HG03066 (cell line): ENCODE data around the gene RIMBP3B.
"Not testable (repeated sequence)": the region's sequence is repeated elsewhere in the genome, so short reads cannot be mapped to it uniquely, and the experiment has no call there.

Source experiments
- ATAC-seq: cut with Tn5 transposase; IDR thresholded peaks from one replicate; pipeline ENCODE4 v1.9.1; 2021; ENCODE audit warnings: low read depth; ENCODE audit not compliant: unreplicated experiment

RIMBP3B gene

GRCh38 chr22:21383701-21384467, at the start of gene RIMBP3B:
RIMBP3B (plus strand) TSS chr22:21383751; CDS start chr22:21383859, 108 bp downstream.
- peak; percentile 60 for ATAC-seq

- ATAC-seq = not testable (repeated sequence)
Measured at GRCh38 chr22:21357527-21357926, 26.0 kb upstream of the RIMBP3B start.

GRCh38 chr22:21360525-21360924, 23.0 kb upstream of the RIMBP3B start:
- not testable (repeated sequence) for ATAC-seq

GRCh38 chr22:21362473-21362872, 21.1 kb upstream of the RIMBP3B start:
- ATAC-seq = not testable (repeated sequence)

- not testable (repeated sequence) for ATAC-seq
Measured at GRCh38 chr22:21363061-21363460, 20.5 kb upstream of the RIMBP3B start.

- ATAC-seq = not testable (repeated sequence)
Measured at GRCh38 chr22:21363803-21364202, 19.7 kb upstream of the RIMBP3B start.

- ATAC-seq = not testable (repeated sequence)
Measured at GRCh38 chr22:21364362-21364761, 19.2 kb upstream of the RIMBP3B start.

GRCh38 chr22:21365337-21365736, 18.2 kb upstream of the RIMBP3B start:
- ATAC-seq = not testable (repeated sequence)

- not testable (repeated sequence) for ATAC-seq
Measured at GRCh38 chr22:21368603-21369310, 14.8 kb upstream of the RIMBP3B start.

GRCh38 chr22:21375880-21376279, 7.7 kb upstream of the RIMBP3B start:
- not testable (repeated sequence) for ATAC-seq

GRCh38 chr22:21384468-21385357, 1.2 kb downstream of the RIMBP3B start:
- ATAC-seq = peak; percentile 25

GRCh38 chr22:21389480-21389879, 5.9 kb downstream of the RIMBP3B start:
- not testable (repeated sequence) for ATAC-seq

GRCh38 chr22:21390013-21390412, 6.5 kb downstream of the RIMBP3B start:
- not testable (repeated sequence) for ATAC-seq

GRCh38 chr22:21394613-21395012, 11.1 kb downstream of the RIMBP3B start:
- not testable (repeated sequence) for ATAC-seq

GRCh38 chr22:21401197-21401969, 17.8 kb downstream of the RIMBP3B start:
- ATAC-seq = not testable (repeated sequence)

- ATAC-seq = not testable (repeated sequence)
Measured at GRCh38 chr22:21402763-21403314, 19.3 kb downstream of the RIMBP3B start.

GRCh38 chr22:21407139-21407538, 23.6 kb downstream of the RIMBP3B start:
- not testable (repeated sequence) for ATAC-seq

GRCh38 chr22:21407792-21408191, 24.2 kb downstream of the RIMBP3B start:
- not testable (repeated sequence) for ATAC-seq

- not testable (repeated sequence) for ATAC-seq
Measured at GRCh38 chr22:21416375-21416774, 32.8 kb downstream of the RIMBP3B start.
